ENCODE measurements around the gene GIPC3.

GIPC3 gene, protein sequence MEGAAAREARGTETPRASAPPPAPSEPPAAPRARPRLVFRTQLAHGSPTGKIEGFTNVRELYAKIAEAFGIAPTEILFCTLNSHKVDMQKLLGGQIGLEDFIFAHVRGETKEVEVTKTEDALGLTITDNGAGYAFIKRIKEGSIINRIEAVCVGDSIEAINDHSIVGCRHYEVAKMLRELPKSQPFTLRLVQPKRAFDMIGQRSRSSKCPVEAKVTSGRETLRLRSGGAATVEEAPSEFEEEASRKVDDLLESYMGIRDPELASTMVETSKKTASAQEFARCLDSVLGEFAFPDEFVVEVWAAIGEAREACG
- 0.49 to 3.4 (median 2.5) reads per million in 3 experiments for total RNA-seq

DNA sequence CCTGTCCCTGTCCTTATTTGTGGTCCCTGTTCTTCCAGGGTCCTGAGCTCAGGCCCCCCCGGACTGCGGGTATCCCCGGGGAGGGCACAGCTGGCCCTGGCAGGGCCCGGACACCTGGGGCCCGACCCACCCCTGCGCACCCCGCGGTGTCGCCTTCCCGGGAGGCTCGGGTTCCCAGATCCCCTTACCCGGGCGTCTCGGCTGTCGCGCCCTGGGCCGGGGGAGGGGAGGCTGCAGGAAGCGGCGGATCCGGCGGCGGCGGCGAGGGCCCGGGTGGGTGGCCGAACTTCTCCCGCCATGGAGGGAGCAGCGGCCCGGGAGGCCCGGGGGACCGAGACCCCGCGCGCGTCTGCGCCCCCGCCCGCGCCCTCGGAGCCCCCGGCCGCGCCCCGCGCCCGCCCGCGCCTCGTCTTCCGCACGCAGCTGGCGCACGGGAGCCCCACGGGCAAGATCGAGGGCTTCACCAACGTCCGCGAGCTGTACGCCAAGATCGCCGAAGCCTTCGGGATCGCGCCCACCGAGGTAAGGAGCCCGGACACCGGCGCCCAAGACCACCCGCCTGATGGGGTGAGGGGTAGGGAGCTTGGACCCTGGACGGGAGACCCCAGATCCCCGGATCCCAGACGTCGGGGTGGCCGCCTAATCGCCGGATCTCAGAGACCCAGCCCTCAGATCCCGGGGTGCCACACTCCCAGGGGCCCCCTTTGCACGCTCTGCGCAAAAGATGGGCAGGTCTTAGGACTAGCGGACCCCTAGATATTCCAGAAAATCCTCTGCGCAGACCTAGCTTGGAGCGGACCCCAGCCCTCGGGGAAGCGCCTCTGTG, at the start of gene GIPC3:
Gene GIPC3 (plus strand): TSS at position 178 of the 826 bp plus-strand sequence. CDS start 120 bp downstream, at position 298.
- DNase-seq, result no peak

DNA sequence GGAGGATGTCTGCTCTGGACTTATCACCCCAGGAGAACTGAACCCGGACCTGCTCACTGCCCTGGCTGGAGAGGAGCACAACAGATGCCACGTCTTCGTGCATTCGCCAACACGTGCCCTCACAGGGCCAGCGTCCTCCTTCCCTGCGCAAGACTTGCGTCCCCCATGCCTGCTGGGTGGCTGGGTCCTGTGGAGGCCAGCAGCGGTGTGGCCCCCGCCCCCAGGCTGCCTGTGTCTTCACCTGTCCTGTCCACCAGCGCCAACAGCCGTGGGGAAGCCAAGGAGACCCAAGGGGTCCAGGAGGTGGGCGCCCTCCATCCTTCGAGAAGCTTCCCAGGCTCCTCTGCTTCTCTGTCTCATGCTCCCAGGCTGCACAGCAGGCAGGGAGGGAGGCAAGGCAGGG, 49.7 kb upstream of the GIPC3 start:
- no peak for DNase-seq

DNA sequence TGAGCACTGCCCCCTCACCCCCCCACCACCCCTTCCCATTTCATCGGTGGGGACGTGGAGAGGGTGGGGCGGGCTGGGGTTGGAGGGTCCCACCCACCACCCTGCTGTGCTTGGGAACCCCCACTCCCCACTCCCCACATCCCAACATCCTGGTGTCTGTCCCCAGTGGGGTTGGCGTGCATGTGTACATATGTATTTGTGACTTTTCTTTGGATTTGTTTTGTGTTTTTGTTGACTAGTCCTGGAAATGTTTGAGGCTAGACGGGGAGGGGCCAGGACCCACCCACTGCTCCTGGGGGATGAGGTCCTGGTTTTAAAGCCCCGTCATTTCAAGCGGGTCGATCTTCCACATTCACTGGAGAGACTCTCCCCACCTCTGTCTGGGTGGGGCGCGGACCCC, 49.3 kb upstream of the GIPC3 start:
- no peak for DNase-seq

DNA sequence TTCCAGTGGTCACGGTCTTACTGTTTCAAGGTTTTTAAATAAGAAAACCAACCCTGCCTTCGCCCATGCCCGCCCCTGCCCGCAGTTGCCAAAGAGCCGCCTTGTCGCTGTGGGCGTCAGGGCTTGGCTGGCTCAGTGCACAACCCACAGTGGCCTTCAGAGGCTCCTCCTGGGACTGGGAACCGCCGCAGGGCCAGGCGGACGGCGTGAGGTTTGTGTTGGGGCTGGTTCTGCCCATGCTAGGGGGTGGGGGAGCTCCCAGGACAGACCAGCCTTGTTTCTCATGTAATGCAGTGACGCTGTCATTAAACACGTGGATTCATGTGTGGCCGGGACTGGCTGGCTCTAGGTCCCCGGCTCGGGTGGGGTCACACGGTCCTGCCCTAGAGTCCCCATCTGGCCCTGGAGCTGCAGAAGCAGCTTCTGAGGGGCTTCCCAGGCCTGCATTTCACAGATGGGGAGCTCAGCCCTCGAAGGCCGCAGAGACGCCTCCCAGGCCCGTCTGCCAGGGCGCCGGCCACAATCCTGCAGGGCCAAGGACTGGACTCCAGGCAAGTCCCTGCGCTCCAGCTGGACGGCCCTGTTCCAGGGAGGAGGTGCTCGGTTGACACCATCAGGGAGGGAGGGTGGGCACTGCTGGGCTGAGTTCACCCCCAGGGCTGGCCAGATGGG, 48.7 kb upstream of the GIPC3 start:
- no peak for DNase-seq

DNA sequence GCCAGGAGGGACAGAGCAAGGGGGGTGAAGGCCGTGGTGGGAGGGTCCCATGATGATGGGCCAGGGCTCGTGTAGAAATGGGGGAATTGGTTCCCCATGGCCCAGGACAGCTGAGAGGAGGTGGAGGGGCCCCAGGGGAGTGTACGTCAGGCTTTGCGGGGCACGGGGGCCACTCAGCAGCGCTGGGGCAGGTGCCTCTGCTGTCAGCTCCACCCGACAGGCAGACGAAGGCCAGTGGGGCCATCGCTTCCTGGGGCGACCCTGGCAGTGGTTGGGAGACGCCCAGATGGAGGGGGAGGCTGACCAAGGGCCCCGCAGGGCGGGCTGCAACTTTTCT, 48.2 kb upstream of the GIPC3 start:
- no peak for DNase-seq

DNA sequence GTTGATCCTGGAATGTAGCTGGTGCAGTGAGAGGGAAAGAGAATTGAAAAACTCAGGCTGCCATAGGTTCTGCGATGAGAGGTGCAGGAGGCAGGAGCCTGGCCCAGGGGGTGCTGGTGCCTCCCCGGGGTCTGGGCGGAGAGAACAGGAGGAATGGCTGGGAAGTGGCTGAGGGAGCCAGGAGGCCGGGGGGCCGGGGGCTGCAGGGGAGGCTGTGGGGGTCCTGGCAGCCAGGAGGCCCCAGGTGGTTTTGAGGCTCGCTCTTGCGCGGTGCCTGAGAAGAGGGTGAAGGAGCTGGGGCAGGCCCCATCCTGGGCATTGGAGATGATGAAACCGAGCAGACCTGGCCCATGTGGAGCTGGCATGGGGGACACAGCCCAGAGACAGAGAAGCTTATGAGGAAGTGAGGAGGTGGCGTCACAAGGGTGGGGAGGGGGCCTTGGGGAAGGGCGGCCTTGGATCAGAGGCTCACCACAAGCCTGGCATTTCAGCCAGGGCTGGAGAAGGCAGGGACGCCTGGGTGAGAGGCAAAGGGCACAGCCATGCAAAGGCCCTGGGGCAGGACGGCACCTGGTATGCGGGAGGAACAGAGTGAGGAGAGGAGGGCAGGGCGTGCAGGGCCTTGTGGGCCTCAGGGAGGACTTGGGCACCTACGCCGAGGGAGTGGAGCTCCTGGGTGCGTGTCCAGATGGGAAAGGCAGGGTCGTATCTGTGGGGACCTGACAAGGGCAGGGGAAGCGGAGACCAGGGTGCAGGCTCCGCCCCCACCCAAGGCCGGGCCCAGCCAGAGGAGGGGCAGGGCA, 47.6 kb upstream of the GIPC3 start:
- no peak for DNase-seq

DNA sequence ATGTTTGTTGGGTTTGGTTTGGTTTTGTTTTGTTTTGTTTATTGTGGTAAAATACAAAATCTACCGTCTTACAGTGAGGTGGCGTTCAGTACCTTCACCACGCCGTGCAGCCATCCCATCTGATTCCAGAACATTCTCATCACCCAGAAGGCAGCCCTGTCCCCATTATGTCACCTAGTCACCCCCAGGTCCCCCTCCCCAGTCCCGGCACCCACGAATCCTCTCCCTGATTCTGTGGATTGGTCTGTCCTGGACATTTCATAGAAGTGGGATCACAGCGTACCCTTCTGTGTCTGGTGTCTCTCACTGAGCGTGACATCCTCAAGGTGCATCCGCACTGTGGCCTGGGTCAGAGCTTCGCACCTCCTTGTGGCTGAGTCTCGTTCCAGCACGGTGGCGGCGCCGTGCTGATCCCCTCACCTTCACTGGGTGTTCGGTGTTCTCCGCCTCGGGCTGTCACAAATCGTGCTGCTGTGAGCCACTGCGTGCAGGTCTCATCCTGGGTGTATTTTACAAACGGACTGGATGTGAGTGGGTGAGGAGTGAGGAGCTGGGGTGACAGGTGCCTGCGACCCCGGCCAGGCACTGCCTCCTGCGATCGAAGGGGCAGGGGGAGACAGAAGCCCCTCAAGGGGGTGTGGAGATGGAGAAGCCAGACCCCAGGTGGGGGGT, 46.9 kb upstream of the GIPC3 start:
- DNase-seq, result no peak

DNA sequence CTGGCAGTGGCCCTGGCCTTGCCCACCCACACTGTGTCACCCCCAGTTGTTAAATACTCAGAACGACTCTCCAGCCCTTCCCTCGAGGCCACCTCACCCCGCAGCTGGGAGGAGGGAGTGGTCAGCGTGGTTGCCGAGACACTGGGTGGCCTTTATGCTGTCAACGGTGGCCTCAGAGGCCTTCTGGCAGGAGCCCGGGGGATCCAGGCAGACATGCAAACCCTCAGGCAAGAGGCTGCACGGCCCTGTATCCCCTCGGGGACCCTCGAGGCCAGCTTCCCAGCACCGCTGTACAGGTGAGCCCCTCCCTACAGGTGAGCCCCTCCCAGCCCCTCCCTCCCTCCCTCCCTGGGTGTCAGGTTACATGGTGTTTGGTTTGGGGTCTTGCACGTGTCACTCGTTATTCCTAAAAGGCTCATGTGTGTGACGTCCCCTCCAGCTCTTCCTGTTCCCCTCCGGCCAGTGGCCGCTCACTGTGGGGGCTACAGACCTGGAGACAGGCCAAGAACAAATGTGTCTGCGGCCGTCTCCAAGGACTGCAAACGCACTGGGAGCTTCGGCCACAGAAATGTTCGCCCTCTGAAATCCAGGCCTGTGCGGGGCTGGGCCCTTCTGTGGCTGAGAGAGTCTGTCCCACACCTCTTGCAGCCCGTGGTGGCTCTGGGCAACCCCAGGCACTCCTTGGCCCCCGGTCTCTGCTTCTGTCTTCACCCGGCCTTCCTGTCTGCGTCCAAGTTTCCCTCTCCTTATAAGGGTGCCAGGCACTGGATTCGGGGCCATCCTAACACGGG, 46.1 kb upstream of the GIPC3 start, which contains the start of gene TEKTIP1:
Gene TEKTIP1 (plus strand): TSS at position 210 of the 791 bp plus-strand sequence. CDS start 4 bp downstream, at position 214.
- DNase-seq, result no peak

DNA sequence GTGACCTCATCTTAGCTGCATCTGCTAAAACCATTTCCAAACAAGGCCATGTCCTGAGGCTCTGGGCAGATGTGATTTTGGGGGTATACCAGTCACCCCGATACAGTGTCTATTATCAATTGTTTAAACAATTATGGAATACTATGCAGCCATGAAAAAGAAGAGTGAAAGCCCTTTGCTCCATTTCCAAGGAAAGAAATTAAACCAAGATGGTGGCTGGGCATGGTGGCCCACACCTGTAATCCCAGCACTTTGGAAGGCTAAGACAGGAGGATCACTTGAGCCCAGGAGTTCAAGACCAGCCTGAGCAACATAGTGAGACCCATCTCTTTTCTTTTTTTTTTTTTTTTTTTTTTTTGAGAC, 45.5 kb upstream of the GIPC3 start:
- no peak for DNase-seq

DNA sequence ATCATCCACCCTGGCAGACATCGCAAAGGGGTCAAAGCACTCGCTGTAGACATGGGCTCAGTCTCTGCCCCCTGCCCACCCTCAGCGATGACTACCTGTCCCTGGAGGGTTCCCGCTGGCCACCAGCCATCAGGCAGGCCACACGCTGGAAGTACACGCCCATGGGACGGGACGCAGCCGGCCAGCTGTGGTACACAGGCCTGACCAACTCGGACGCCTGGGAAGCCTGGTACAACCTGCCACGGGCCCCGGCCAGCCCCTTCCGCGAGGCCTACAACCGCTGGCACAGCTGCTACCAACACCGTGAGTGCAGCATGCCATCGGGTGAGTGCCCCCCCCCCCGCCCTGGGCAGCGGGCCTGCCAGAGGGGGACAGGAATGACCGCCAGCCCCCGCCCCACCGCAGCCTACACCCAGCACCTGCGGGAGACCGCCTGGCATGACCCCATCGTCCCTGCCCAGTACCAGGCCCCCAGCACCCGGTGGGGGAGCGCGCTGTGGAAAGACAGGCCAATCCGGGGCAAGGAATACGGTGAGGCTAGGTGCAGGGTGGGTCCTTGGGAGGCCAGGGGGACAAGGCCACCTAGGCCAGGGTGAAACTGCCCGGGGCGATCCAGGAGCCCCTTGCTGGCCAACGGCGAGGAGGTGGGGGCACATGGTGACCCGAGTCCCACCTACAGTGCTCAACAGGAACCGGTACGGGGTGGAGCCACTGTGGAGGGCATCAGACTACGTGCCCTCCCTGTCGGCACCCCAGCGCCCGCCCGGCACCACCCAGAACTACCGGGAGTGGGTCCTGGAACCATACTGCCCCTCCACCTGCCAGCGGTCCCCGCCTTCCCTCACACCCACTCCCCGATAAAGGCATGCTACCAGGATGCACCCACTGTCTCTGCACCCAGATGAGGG, 41.9 kb upstream of the GIPC3 start:
- DNase-seq, result no peak

DNA sequence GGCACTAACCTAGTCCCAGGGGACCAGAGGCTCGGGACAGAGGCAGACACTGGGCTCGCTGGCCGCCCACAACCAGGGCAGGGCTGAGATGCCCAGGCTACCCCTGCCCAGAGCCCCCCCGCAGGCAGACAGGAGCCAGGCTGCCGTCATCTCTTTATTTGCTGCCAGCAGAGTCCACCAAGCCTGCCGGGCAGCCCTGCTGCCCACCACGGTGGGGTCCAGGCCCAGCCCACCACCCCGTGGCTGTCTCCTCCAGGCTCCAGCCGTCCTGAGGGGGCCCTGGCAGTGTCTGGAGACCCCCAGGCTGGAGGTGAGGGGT, 41.3 kb upstream of the GIPC3 start:
- DNase-seq, result no peak

DNA sequence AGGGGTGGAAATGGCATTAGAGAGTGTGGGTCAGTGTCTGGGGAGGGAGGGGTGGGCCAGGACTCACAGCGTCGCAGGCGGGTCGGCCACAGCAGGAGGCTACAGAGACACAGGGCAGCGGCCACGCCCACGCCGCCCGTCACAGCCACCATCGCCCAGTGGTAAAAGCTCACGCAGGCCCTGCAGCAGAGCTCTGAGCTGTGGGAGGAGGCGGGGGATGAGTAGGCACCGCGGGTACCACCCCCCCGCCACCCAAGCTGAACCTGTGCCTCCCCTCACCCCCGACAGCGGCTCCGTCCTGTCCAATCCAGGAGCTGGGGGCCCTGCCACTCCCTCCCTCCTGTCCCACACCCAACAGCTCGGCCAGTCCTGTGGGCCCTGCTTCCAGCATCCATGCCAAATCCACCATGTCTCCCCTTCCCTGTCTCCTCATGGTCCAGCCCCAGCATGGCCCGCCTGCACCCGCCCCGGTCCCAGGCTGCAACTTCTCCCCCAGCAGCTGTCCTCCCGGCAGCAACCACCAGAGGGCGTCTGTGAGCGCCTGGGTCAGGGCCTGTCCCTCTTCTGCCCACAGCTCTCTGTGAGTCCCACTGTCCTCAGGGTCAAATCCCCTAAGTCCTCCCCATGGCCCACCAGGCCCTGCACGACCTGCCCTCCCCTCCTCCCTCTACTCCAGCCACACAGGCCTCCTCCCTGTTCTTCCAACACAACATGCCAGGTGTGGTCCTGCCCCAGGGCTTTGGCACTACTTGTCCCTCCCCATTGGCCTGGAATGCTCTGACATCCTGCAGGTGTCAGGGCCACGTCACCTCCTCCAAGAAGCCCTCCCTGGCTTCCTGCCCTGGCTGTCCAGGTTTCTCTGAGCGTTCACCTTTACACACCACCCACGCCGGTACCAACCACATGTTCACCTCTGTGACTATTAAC, 40.3 kb upstream of the GIPC3 start:
- peak; percentile 62 for DNase-seq

DNA sequence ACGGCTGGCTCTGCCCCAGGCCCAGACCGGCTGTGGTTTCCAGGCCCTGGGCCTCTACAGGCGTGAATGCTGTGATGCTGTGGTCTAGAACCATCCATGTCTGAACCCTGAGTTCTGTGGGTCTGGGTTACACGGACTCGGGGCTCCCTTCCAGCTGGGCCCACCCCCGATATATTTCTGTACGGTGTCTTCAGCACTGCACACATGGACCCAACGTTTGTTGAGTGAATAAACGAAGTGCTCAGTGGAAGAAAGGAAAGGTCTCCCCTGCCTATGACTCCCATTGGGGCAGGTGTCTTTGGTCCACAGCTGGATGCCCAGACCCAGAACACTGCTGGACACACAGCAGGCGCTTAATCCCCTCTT, 39.6 kb upstream of the GIPC3 start:
- no peak for DNase-seq

DNA sequence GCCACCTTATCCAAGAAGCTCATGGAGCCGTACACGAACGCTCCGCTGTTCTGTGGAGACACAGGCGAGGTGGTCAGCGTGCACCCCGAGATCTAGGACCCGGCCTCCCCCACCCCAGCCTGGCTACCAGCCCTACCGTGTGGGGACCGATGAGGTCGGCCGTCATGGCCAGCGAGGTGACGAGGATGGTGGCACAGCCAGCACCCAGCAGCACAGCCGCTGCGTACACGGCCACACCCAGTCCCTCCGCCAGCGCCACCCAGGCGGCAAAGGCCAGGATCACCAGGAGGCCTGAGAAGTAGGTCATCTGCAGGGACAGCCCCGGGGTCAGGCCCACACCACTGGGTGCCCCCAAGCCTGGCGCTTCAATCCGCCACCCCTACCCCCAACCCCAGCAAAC, 39.2 kb upstream of the GIPC3 start:
- DNase-seq, result no peak

DNA sequence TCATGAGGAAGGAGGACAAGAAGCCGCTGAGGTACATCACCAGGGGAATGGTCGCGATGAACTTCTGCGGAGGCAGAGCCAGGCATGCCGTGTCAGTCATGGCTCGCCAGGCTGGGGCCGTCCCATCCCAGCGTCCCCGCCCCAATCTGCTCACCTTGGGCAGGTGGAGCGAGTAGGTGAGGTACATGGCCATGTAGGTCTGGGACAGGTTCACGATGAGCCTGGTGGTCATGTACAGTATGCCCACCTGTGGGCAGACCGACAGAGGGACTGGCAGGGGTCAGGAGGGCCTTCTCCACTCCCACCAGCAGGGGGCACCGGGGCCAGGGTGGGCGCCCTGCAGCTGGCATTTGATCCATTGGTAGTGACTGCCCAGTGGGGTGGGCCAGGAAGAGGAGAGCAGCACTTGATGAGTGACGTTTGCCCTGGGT, 38.0 kb upstream of the GIPC3 start:
- no peak for DNase-seq

DNA sequence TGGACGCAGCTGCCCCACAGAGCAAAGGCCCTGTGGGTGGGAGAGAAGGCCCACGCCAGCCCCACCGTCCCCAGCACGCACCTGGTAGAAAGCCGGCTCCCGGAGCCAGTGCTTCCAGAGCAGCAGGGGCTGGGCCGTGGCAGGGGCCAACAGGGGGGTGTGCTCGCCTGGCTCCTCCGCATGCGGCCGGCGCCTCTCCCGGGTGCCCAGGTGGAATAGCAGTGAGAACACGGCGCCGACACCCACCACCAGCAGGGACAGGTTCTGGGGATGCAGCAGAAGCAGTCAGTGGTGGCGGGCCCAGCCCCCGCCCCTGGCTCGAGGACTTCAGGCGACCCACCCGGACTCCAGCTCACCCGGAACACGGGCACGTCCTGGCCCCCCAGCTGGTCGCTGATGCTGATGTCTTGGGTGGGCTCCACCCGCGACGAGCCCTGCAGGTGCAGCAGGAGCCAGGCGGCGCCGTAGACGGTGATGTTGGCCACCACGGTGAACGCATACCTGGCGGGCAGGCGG, 37.5 kb upstream of the GIPC3 start:
- no peak for DNase-seq

DNA sequence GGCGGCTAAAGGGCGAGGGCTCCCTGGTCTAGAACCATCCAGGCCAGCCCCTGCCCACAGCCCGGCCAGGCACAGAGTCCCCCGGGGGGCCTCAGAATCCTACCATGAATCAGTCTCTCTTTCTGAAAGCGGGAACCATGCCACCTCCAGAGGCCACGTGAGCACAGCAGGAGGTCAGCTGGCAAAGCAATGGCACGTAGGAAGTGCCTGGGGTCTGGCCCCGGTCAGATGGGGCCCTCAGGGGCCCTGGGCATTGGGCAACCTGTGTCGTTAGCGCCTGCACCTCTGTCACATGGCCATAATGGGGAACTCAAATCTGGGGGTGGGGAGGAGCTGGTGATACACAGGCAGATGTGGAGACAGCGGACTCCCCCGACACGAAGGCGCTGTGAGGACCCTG, 36.7 kb upstream of the GIPC3 start:
- DNase-seq, result no peak

DNA sequence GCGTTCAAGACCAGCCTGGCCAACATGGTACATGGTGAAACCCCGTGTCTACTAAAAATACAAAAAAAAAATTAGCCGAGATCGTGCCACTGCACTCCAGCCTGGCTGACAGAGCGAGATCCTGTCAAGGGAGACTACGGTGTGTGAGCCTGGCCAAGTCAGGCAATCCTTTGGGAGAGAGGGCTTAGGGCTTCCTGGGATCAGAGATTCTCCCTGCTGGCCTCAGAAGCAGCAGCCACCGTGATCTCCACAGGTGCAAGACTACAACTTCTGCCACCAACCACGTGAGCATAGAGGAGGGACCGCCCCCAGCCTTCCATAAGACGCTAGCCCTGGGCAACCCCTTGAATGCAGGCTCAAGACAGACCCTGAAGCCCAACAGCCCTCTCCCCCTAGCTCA, 35.5 kb upstream of the GIPC3 start:
- no peak for DNase-seq
